Natural killer cell treated with Interleukin-12 subunit alpha and Interleukin-12 subunit beta and Interleukin-15 and Interleukin-18, amount 100 ng/mL, for 72 hours (primary cell): ENCODE results near the gene COX6B2. TPM values are rescaled to one million over a fixed set of nuclear protein-coding genes. Genes with fewer than 3 reads are reported as not detected.

ENCODE experiments used
- ATAC-seq, 2 donors: fragments of 150-1000 bp; cut with Tn5 transposase in 1 of 2; sonication (Bioruptor Pico), chemical (Tn5 transposase) in 1 of 2; 2 replicates each; pipeline ENCODE4 v1.10.0; 2021
- DNase-seq: peaks from one replicate; pipeline ENCODE4 v3.0.0; 2022; ENCODE audit warnings: low spot score
- H3K27ac Mint-ChIP-seq, 2 donors: 1 replicate in 1 of 2; 2 replicates in 1 of 2; pipeline ENCODE4 v1.8.0; 2022; ENCODE audit warnings: mixed read lengths in 2 of 2, mild to moderate bottlenecking in 1 of 2, moderate library complexity in 1 of 2
- H3K27me3 Mint-ChIP-seq, 2 donors: 1 replicate in 1 of 2; 2 replicates in 1 of 2; pipeline ENCODE4 v1.8.0; 2022; ENCODE audit warnings: mixed read lengths in 2 of 2
- H3K36me3 Mint-ChIP-seq: one replicate; pipeline ENCODE4 v1.8.0; 2022; ENCODE audit warnings: mixed read lengths
- H3K4me1 Mint-ChIP-seq, 2 donors: 1 replicate in 1 of 2; 2 replicates in 1 of 2; pipeline ENCODE4 v1.8.0; 2022; ENCODE audit warnings: low read depth in 2 of 2, mixed read lengths in 2 of 2, mild to moderate bottlenecking in 1 of 2
- H3K4me3 Mint-ChIP-seq: one replicate; pipeline ENCODE4 v1.8.0; 2022; ENCODE audit warnings: mixed read lengths
- H3K9me3 Mint-ChIP-seq: 2 replicates; pipeline ENCODE4 v1.8.0; 2022; ENCODE audit warnings: mixed read lengths
- total RNA-seq, 2 donors: library from RNA; stranded (reverse); gene quantifications; one replicate each; pipeline ENCODE4 v1.2.3, GENCODE V29; 2022

Gene COX6B2
- total RNA-seq, 2 donors from 2014 or later: not detected

- peaks cover 11% of the 10 kb centered on the region for H3K36me3 Mint-ChIP-seq
- H3K27me3 Mint-ChIP-seq: no peaks in the 10 kb centered on the region
- H3K4me1 Mint-ChIP-seq: peaks cover 62% of the 10 kb centered on the region in 2 donors
- DNase-seq (no peak), ATAC-seq (no peak)
- peak overlapping the region; percentile 98 to 99 for H3K27ac Mint-ChIP-seq
- peak overlapping the region; percentile 98 for H3K4me3 Mint-ChIP-seq
- H3K9me3 Mint-ChIP-seq: no peaks in the 10 kb centered on the region
Observed at GRCh38 chr19:55386493-55386971, 32.0 kb upstream of the COX6B2 start.

- Mint-ChIP-seq H3K4me3 (peak within 1 kb of the TSS; percentile 98), H3K27ac (peak within 1 kb of the TSS; percentile 98 to 99), H3K4me1 (peaks cover 62 to 64% of the 10 kb centered on the region in 2 donors), H3K27me3 (no peaks in the 10 kb centered on the region), H3K9me3 (no peaks in the 10 kb centered on the region), H3K36me3 (peaks cover 11% of the 10 kb centered on the region)
- ATAC-seq: peak; percentile 86 to 93
- peak; percentile 98 for DNase-seq
Observed at GRCh38 chr19:55385724-55386492, 31.4 kb upstream of the COX6B2 start, which contains the start of gene RPL28. TSS of gene RPL28 (plus strand) at chr19:55385932. CDS start at chr19:55386358, 426 bp downstream.

- no peaks in the 10 kb centered on the region for H3K9me3 Mint-ChIP-seq
- DNase-seq (peak; percentile 95), ATAC-seq (peak; percentile 88 to 90)
- no peaks in the 10 kb centered on the region for H3K27me3 Mint-ChIP-seq
- H3K27ac Mint-ChIP-seq: peak overlapping the region; percentile 98 to 99
- H3K36me3 Mint-ChIP-seq: peaks cover 11% of the 10 kb centered on the region
- H3K4me1 Mint-ChIP-seq: peaks cover 59 to 62% of the 10 kb centered on the region in 2 donors
- peak overlapping the region; percentile 98 for H3K4me3 Mint-ChIP-seq
Observed at GRCh38 chr19:55384920-55385723, 30.6 kb upstream of the COX6B2 start.

- Mint-ChIP-seq H3K9me3 (no peaks in the 10 kb centered on the region), H3K27me3 (no peaks in the 10 kb centered on the region), H3K4me1 (peaks cover 53 to 55% of the 10 kb centered on the region in 2 donors), H3K36me3 (peaks cover 11% of the 10 kb centered on the region), H3K27ac (peak within 1 kb of the TSS; percentile 98 to 99), H3K4me3 (peak within 1 kb of the TSS; percentile 98)
- peak; percentile 2 to 8 for ATAC-seq
- no peak for DNase-seq
Observed at GRCh38 chr19:55384131-55384919, 29.8 kb upstream of the COX6B2 start, which contains the start of gene TMEM238. TSS of gene TMEM238 (minus strand) at chr19:55384292. CDS start at chr19:55384259, 33 bp downstream.

GRCh38 chr19:55383279-55384130 lies 29.0 kb upstream of the COX6B2 start:
- ATAC-seq (peak; percentile 4 to 24), DNase-seq (no peak)
- Mint-ChIP-seq H3K27me3 (no peaks in the 10 kb centered on the region), H3K4me3 (peak overlapping the region; percentile 68), H3K4me1 (peaks cover 47 to 51% of the 10 kb centered on the region in 2 donors), H3K27ac (peak overlapping the region; percentile 54 to 80), H3K36me3 (peaks cover 11% of the 10 kb centered on the region), H3K9me3 (no peaks in the 10 kb centered on the region)

- Mint-ChIP-seq H3K4me1 (peaks cover 42 to 48% of the 10 kb centered on the region in 2 donors), H3K27me3 (no peaks in the 10 kb centered on the region), H3K36me3 (peaks cover 11% of the 10 kb centered on the region), H3K9me3 (no peaks in the 10 kb centered on the region), H3K27ac (peak overlapping the region; percentile 54 to 80), H3K4me3 (peak overlapping the region; percentile 68)
- ATAC-seq: no peak
- DNase-seq: no peak
Observed at GRCh38 chr19:55382522-55383054, 28.1 kb upstream of the COX6B2 start.

- Mint-ChIP-seq H3K9me3 (no peaks in the 10 kb centered on the region), H3K36me3 (peaks cover 11% of the 10 kb centered on the region), H3K27ac (peak overlapping the region; percentile 54 to 80)
Observed at GRCh38 chr19:55382013-55382412, 27.5 kb upstream of the COX6B2 start.

GRCh38 chr19:55379174-55379573 lies 24.7 kb upstream of the COX6B2 start:
- Mint-ChIP-seq H3K9me3 (no peaks in the 10 kb centered on the region), H3K4me1 (peaks cover 17 to 18% of the 10 kb centered on the region in 2 donors), H3K27ac (no peak overlapping the region), H3K36me3 (no peaks in the 10 kb centered on the region), H3K27me3 (peaks cover under 1 to 4% of the 10 kb centered on the region in 2 donors), H3K4me3 (no peak overlapping the region)
- no peak for ATAC-seq
- DNase-seq: no peak

More at GRCh38 chr19:55382013-55382412, 27.5 kb upstream of the COX6B2 start:
- peak overlapping the region; percentile 68 for H3K4me3 Mint-ChIP-seq
- no peaks in the 10 kb centered on the region for H3K27me3 Mint-ChIP-seq
- H3K4me1 Mint-ChIP-seq: peaks cover 38 to 43% of the 10 kb centered on the region in 2 donors
- DNase-seq (no peak), ATAC-seq (no peak)

- no peak for DNase-seq
- H3K27me3 Mint-ChIP-seq: peaks cover 8% of the 10 kb centered on the region in 2 donors
- no peak overlapping the region for H3K4me3 Mint-ChIP-seq
- peaks cover 11 to 16% of the 10 kb centered on the region in 2 donors for H3K4me1 Mint-ChIP-seq
- no peak for ATAC-seq
- no peaks in the 10 kb centered on the region for H3K9me3 Mint-ChIP-seq
- no peak overlapping the region for H3K27ac Mint-ChIP-seq
- no peaks in the 10 kb centered on the region for H3K36me3 Mint-ChIP-seq
Observed at GRCh38 chr19:55377356-55378131, 23.0 kb upstream of the COX6B2 start.

- DNase-seq (no peak), ATAC-seq (no peak)
- Mint-ChIP-seq H3K4me3 (no peak within 1 kb of the TSS), H3K27ac (no peak within 1 kb of the TSS), H3K4me1 (peaks cover 0 to 5% of the 10 kb centered on the region in 2 donors), H3K36me3 (no peaks in the 10 kb centered on the region), H3K9me3 (no peaks in the 10 kb centered on the region), H3K27me3 (peaks cover 13 to 17% of the 10 kb centered on the region in 2 donors)
Observed at GRCh38 chr19:55376241-55376933, 21.9 kb upstream of the COX6B2 start, which contains the start of gene TMEM190. TSS of gene TMEM190 (plus strand) at chr19:55376826. CDS start at chr19:55376854, 28 bp downstream.
